HEK293 (cell line): ENCODE data around the gene COL9A1.

Experiments used
- CTCF ChIA-PET: fragments of 350-600 bp; formaldehyde crosslinking; extraction: SDS; loops from one replicate; lab custom pipeline; 2021; ENCODE audit warnings: antibody characterized with exemption; lab: Yijun Ruan, JAX
- POLR2A ChIA-PET: fragments of 300-600 bp; formaldehyde crosslinking; extraction: SDS; loops from one replicate; lab custom pipeline; 2020; ENCODE audit warnings: antibody characterized with exemption, inconsistent platforms; lab: Yijun Ruan, JAX
- H3K27ac ChIP-seq: fragments of 200-500 bp; sonication (Bioruptor generic); 2 replicates; pipeline ENCODE4 v1.5.1; 2014; ENCODE audit warnings: low read depth, low read length, control low read depth, inconsistent platforms; ENCODE audit errors: extremely low read depth
- H3K36me3 ChIP-seq, 2 experiments: fragments of 200-500 bp in 1 of 2; sonication (Bioruptor generic) in 1 of 2; 1 replicate in 1 of 2; 2 replicates in 1 of 2; pipeline ENCODE4 v1.5.1; 2014 to 2017; ENCODE audit warnings: inconsistent platforms in 2 of 2, low read length in 2 of 2; ENCODE audit not compliant: control insufficient read depth in 2 of 2, insufficient read depth in 1 of 2
- H3K4me1 ChIP-seq: fragments of 200-500 bp; sonication (Bioruptor generic); 2 replicates; pipeline ENCODE4 v1.5.1; 2014; ENCODE audit warnings: mild to moderate bottlenecking, low read length, inconsistent platforms; ENCODE audit not compliant: control insufficient read depth, insufficient read depth
- H3K4me3 ChIP-seq: 2 replicates; pipeline ENCODE4 v1.5.1; 2011; ENCODE audit warnings: low read depth, mild to moderate bottlenecking, control low read depth, low read length, moderate library complexity
- H3K9me3 ChIP-seq: fragments of 200-500 bp; sonication (Bioruptor generic); 2 replicates; pipeline ENCODE4 v1.5.1; 2014; ENCODE audit warnings: low read depth, low read length, inconsistent platforms; ENCODE audit not compliant: control insufficient read depth, insufficient read depth
- FEZF1 ChIP-seq: fragments of 450-650 bp; formaldehyde crosslinking; IDR thresholded peaks from 2 replicates; pipeline ENCODE4 v1.5.1; 2016; ENCODE audit warnings: missing biosample characterization, missing genetic modification characterization
- KLF17 ChIP-seq: fragments of 450-650 bp; formaldehyde crosslinking; IDR thresholded peaks from 2 replicates; pipeline ENCODE4 v1.5.1; 2016; ENCODE audit warnings: missing biosample characterization, missing genetic modification characterization
- SETDB1 ChIP-seq: IDR thresholded peaks from one replicate; pipeline ENCODE4 v1.6.1; 2017; ENCODE audit warnings: mild to moderate bottlenecking, low read length, moderate library complexity, mixed read lengths; ENCODE audit not compliant: insufficient read length
- WT1 ChIP-seq: fragments of 450-650 bp; formaldehyde crosslinking; IDR thresholded peaks from 2 replicates; pipeline ENCODE4 v1.5.1; 2016; ENCODE audit warnings: missing biosample characterization, missing genetic modification characterization
- ZBTB10 ChIP-seq: fragments of 450-650 bp; formaldehyde crosslinking; IDR thresholded peaks from 2 replicates; pipeline ENCODE4 v1.5.1; 2016; ENCODE audit warnings: missing biosample characterization, missing genetic modification characterization
- ZFP69B ChIP-seq: fragments of 450-650 bp; formaldehyde crosslinking; IDR thresholded peaks from 2 replicates; pipeline ENCODE4 v1.5.1; 2016; ENCODE audit warnings: missing biosample characterization, missing genetic modification characterization
- ZNF169 ChIP-seq: fragments of 450-650 bp; formaldehyde crosslinking; IDR thresholded peaks from 2 replicates; pipeline ENCODE4 v1.5.1; 2016; ENCODE audit warnings: missing biosample characterization, missing genetic modification characterization
- ZNF18 ChIP-seq: fragments of 450-650 bp; formaldehyde crosslinking; IDR thresholded peaks from 2 replicates; pipeline ENCODE4 v1.5.1; 2016; ENCODE audit warnings: missing biosample characterization, missing genetic modification characterization
- ZNF518A ChIP-seq: fragments of 450-650 bp; formaldehyde crosslinking; conservative IDR thresholded peaks from 2 replicates; pipeline ENCODE4 v1.5.1; 2016; ENCODE audit warnings: low read depth, missing biosample characterization, missing genetic modification characterization
- ZNF544 ChIP-seq: fragments of 450-650 bp; formaldehyde crosslinking; IDR thresholded peaks from 2 replicates; pipeline ENCODE4 v1.5.0; 2017; ENCODE audit warnings: missing biosample characterization, missing genetic modification characterization
- ZNF571 ChIP-seq: fragments of 450-650 bp; formaldehyde crosslinking; IDR thresholded peaks from 2 replicates; pipeline ENCODE4 v1.5.0; 2017; ENCODE audit warnings: missing biosample characterization, missing genetic modification characterization

Gene COL9A1

GRCh38 chr6:70184723-70185122 is 118.2 kb downstream of the COL9A1 start:
- no peaks in the 10 kb centered on the region for H3K4me1 ChIP-seq
- no peak for TF ChIP-seq ZNF18 (tag by site-specific recombination)
- TF ChIP-seq KLF17 = no peak
- no peak for TF ChIP-seq SETDB1
- no peak for TF ChIP-seq ZBTB10
- no peak for TF ChIP-seq ZNF544
- no peak for TF ChIP-seq ZNF571 (tag by site-specific recombination)
- H3K27ac ChIP-seq = no peak overlapping the region
- no peak overlapping the region for H3K4me3 ChIP-seq
- ChIA-PET CTCF (no interaction called here), POLR2A (no interaction called here)
- no peaks in the 10 kb centered on the region for H3K36me3 ChIP-seq
- no peaks in the 10 kb centered on the region for H3K9me3 ChIP-seq

- no peak for TF ChIP-seq ZNF169 (tag by site-specific recombination)
- TF ChIP-seq ZFP69B (tag by site-specific recombination) = no peak
- no peak for TF ChIP-seq ZNF518A
- no peak for TF ChIP-seq FEZF1 (tag by site-specific recombination)
- TF ChIP-seq WT1 (tag by site-specific recombination) = no peak
- Histone ChIP-seq H3K36me3 (no peaks in the 10 kb centered on the region), H3K4me1 (no peaks in the 10 kb centered on the region), H3K9me3 (no peaks in the 10 kb centered on the region), H3K27ac (no peak overlapping the region), H3K4me3 (no peak overlapping the region)
- ChIA-PET POLR2A (no interaction called here), CTCF (no interaction called here)
Observed at GRCh38 chr6:70183538-70183937, 119.3 kb downstream of the COL9A1 start.
